Stomach smooth muscle (tissue), 2 donors: Measurements from ENCODE around the gene GIT2.

Experiments
- H3K27ac ChIP-seq: one replicate; pipeline ENCODE4 v1.7.0; 2013; ENCODE audit warnings: mild to moderate bottlenecking, low read length, inconsistent platforms
- H3K27me3 ChIP-seq, 2 donors: one replicate each; pipeline ENCODE4 v1.7.0; 2013; ENCODE audit warnings: low read length in 2 of 2; ENCODE audit not compliant: insufficient read depth in 2 of 2, control insufficient read depth in 1 of 2
- H3K36me3 ChIP-seq, 2 donors: one replicate each; pipeline ENCODE4 v1.7.0; 2013; ENCODE audit warnings: low read length in 2 of 2; ENCODE audit not compliant: control insufficient read depth in 2 of 2, insufficient read depth in 2 of 2
- H3K4me1 ChIP-seq: one replicate; pipeline ENCODE4 v1.7.0; 2013; ENCODE audit warnings: low read length; ENCODE audit not compliant: control insufficient read depth, insufficient read depth
- H3K4me3 ChIP-seq, 2 donors: one replicate each; pipeline ENCODE4 v1.7.0; 2013; ENCODE audit warnings: low read length in 2 of 2
- H3K9ac ChIP-seq, 2 donors: one replicate each; pipeline ENCODE4 v1.7.0; 2013; ENCODE audit warnings: low read length in 2 of 2, mild to moderate bottlenecking in 1 of 2
- H3K9me3 ChIP-seq, 2 donors: one replicate each; pipeline ENCODE4 v1.7.0; 2013; ENCODE audit warnings: low read length in 2 of 2; ENCODE audit not compliant: control insufficient read depth in 2 of 2
- donor health status: healthy.
- donor health status: Pancreatic carcinoma.

The GIT2 gene

GRCh38 chr12:109981311-109981710 lies 14.9 kb downstream of the GIT2 start:
- Histone ChIP-seq H3K27ac (no peak overlapping the region), H3K36me3 (peaks cover 41 to 46% of the 10 kb centered on the region in 2 donors), H3K9ac (no peak overlapping the region), H3K4me1 (no peaks in the 10 kb centered on the region), H3K9me3 (no peaks in the 10 kb centered on the region), H3K27me3 (no peaks in the 10 kb centered on the region), H3K4me3 (no peak overlapping the region)

DNA sequence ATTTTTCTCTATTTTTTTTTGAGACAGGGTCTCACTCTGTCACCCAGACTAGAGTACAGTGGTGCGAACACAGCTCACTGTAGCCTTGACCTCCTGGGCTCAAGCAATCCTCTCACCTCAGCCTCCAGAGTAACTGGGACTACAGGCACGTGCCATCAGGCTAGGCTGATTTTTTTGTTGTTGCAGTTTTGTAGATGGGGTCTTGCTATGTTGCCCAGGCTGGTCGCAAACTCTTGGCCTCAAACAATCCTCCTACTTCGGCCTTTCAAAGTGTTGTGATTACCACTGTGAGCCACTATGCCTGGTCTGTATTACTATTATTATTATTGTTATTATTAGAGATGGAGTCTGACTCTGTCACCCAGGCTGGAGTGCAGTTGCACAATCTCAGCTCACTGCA lies 23.3 kb downstream of the GIT2 start:
- H3K4me3 ChIP-seq = no peak overlapping the region
- H3K9ac ChIP-seq = no peak overlapping the region
- H3K27ac ChIP-seq = no peak overlapping the region
- no peaks in the 10 kb centered on the region for H3K4me1 ChIP-seq
- no peaks in the 10 kb centered on the region for H3K27me3 ChIP-seq
- peaks cover 9 to 15% of the 10 kb centered on the region in 2 donors for H3K36me3 ChIP-seq
- no peaks in the 10 kb centered on the region for H3K9me3 ChIP-seq

DNA sequence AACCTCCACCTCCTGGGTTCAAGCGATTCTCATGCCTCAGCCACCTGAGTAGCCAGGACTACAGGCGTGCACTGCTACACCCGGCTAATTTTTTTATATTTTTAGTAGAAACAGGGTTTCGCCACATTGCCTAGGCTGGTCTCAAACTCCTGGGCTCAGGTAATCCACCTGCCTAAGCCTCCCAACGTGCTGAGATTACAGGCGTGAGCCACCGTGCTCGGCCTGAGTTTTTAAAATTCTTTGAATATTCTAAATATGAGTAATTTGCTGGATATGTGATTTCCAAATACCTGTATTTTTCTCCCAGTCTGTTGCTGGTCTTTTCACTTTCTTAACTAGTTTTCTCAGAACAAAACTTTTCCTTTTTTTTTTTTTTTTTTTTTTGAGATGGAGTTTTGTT lies 27.4 kb downstream of the GIT2 start:
- Histone ChIP-seq H3K27me3 (no peaks in the 10 kb centered on the region), H3K9me3 (no peaks in the 10 kb centered on the region), H3K4me1 (no peaks in the 10 kb centered on the region), H3K36me3 (peaks cover 14 to 25% of the 10 kb centered on the region in 2 donors), H3K9ac (no peak overlapping the region), H3K27ac (no peak overlapping the region), H3K4me3 (no peak overlapping the region)

DNA sequence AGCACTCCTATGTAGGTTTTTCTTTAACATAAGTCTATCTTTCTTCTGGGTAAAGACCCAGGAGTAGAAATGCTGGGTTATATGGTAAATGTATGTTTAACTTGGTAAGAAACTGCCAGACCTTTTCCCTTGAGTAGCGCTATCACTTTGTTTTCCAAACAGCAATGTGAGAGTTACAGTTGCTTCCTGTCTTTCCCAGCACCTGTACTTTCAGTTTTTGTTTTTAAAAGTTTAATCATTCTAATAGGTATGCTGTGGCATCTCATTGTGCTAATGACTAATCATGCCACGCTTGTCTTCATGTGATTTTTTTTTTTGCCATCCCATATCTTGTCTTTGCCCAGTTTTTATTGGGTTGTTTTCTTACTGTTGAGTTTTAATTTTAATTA lies 28.1 kb downstream of the GIT2 start:
- no peak overlapping the region for H3K9ac ChIP-seq
- peaks cover 20 to 29% of the 10 kb centered on the region in 2 donors for H3K36me3 ChIP-seq

DNA sequence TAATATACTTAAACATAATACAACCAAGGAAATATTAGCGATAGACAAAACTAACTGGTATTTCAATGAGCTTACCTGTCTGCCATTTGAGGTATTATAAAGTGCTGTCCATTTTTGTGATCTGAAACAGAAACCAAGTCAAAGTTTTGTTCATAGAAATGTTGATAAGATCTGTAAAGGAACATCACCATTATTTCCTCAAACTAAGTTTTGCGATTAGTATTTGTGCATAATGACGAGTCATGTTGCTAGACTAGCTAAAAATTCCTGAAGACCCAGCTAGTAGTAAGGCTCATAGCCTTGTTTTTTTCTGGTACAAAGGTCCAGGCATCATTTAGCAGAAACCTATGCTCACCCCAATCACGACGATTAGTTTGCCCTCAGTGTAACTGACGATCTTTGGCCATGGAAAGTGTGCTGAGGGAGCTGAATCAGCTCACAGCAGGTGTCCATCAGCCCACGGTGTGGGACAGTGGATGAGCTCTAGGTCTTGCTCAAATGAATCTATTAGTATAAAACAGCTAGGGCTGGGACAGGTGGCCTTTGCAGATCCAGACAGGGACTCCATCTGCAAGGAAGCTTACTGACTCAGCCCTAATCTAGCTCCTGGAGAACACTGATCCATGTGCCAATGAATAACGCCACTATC lies 28.7 kb downstream of the GIT2 start:
- Histone ChIP-seq H3K4me3 (no peak overlapping the region), H3K27ac (no peak overlapping the region), H3K27me3 (no peaks in the 10 kb centered on the region), H3K9ac (no peak overlapping the region), H3K9me3 (no peaks in the 10 kb centered on the region), H3K4me1 (no peaks in the 10 kb centered on the region), H3K36me3 (peaks cover 23 to 31% of the 10 kb centered on the region in 2 donors)

More for the DNA sequence above, 28.1 kb downstream of the GIT2 start:
- H3K27me3 ChIP-seq = no peaks in the 10 kb centered on the region
- H3K27ac ChIP-seq = no peak overlapping the region
- no peaks in the 10 kb centered on the region for H3K4me1 ChIP-seq
- no peak overlapping the region for H3K4me3 ChIP-seq
- no peaks in the 10 kb centered on the region for H3K9me3 ChIP-seq

- H3K4me3 ChIP-seq = no peak overlapping the region
- H3K27ac ChIP-seq = no peak overlapping the region
These were observed 29.6 kb downstream of the GIT2 start for GRCh38 chr12:109966546-109966945.

DNA sequence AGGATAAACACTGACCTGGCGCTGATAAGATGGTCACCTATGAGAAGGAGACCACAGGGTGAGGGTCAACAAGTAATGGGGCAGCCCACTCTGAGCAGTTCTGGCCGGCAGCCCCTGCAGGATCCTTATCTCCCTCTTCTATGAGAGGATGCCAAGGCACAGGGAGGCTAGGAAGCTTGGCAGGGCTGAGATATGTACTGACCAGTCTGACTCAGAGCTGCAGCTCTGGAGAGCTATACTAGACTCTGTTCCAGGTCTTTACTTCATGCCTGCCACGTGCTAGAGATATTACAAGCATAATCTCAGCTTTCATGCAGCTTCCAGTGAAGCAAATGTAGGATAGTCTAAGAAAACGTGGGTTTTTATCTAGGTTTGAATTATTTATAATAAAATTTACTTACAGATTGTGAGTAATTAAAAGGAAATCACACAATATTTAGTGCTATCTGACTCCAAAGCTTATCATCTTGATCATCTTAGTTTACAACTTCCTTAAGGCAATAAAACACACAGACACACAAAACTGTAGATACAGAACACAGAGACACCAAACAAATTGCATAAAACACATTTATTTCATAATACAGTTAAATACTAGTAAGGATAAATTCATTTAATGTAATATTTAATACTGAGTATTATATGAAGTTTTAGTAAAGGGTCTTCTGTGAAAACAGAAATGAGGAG lies 32.3 kb downstream of the GIT2 start:
- Histone ChIP-seq H3K9ac (no peak overlapping the region), H3K27me3 (no peaks in the 10 kb centered on the region), H3K9me3 (no peaks in the 10 kb centered on the region), H3K4me1 (no peaks in the 10 kb centered on the region), H3K4me3 (no peak overlapping the region), H3K27ac (no peak overlapping the region), H3K36me3 (peaks cover 36 to 43% of the 10 kb centered on the region in 2 donors)

More at GRCh38 chr12:109966546-109966945, 29.6 kb downstream of the GIT2 start:
- no peak overlapping the region for H3K9ac ChIP-seq
- no peaks in the 10 kb centered on the region for H3K27me3 ChIP-seq
- peaks cover 26 to 36% of the 10 kb centered on the region in 2 donors for H3K36me3 ChIP-seq
- no peaks in the 10 kb centered on the region for H3K9me3 ChIP-seq
- H3K4me1 ChIP-seq = no peaks in the 10 kb centered on the region

GRCh38 chr12:109963330-109963729 lies 32.8 kb downstream of the GIT2 start:
- Histone ChIP-seq H3K27ac (no peak overlapping the region), H3K36me3 (peaks cover 36 to 48% of the 10 kb centered on the region in 2 donors)

DNA sequence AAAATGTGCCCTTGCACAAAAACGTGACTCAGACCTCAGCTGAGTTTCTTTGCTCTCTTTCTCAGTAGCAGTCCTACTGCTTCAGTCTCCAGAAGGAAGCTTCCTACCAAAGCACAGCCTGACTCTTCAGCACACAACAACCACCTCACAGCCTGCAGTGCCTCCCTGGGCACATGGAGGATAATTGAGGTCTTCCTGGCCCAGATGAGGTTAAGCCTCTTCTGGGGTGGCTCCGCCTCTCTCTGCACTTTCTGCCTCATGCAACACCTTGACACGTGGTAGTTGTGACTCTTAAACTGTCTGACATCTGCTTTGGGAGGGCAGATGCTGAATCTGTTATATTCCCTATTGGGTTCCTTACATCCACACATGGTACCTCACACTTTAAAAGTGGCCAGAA lies 33.8 kb downstream of the GIT2 start:
- Histone ChIP-seq H3K9me3 (no peaks in the 10 kb centered on the region), H3K4me3 (no peak overlapping the region), H3K27ac (no peak overlapping the region), H3K27me3 (no peaks in the 10 kb centered on the region), H3K9ac (no peak overlapping the region), H3K36me3 (peaks cover 31 to 43% of the 10 kb centered on the region in 2 donors), H3K4me1 (no peaks in the 10 kb centered on the region)

More at GRCh38 chr12:109963330-109963729, 32.8 kb downstream of the GIT2 start:
- Histone ChIP-seq H3K27me3 (no peaks in the 10 kb centered on the region), H3K9me3 (no peaks in the 10 kb centered on the region), H3K4me3 (no peak overlapping the region), H3K4me1 (no peaks in the 10 kb centered on the region), H3K9ac (no peak overlapping the region)

- no peak overlapping the region for H3K27ac ChIP-seq
- H3K4me1 ChIP-seq = no peaks in the 10 kb centered on the region
- H3K9ac ChIP-seq = no peak overlapping the region
- no peaks in the 10 kb centered on the region for H3K27me3 ChIP-seq
- H3K4me3 ChIP-seq = no peak overlapping the region
- H3K36me3 ChIP-seq = peaks cover 33 to 42% of the 10 kb centered on the region in 2 donors
- H3K9me3 ChIP-seq = no peaks in the 10 kb centered on the region
These were observed 34.6 kb downstream of the GIT2 start for GRCh38 chr12:109961612-109962011.

DNA sequence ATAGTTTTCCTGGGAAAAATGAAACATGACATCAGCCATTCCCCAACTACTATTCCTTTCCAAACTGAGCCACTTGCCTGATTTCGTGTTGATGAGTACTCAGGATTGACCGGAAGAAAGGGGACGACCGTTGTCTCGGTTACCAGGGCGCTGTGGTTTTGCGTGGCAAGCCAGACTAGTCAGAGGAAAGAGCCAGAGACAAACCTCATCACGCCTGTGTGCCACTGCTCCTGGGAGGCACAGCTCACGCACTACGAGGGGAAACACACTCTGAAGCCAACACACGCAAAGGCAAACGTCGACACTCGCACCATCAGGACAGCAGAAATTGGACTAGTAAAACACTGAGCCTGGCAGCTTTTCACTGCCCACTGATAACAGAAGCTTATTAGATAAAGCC lies 35.0 kb downstream of the GIT2 start:
- H3K9me3 ChIP-seq = no peaks in the 10 kb centered on the region
- no peaks in the 10 kb centered on the region for H3K27me3 ChIP-seq
- H3K9ac ChIP-seq = no peak overlapping the region
- H3K4me3 ChIP-seq = no peak overlapping the region
- H3K27ac ChIP-seq = no peak overlapping the region
- H3K4me1 ChIP-seq = no peaks in the 10 kb centered on the region
- peaks cover 34 to 43% of the 10 kb centered on the region in 2 donors for H3K36me3 ChIP-seq
